Activated T-helper 1 cell treated with anti-CD3 and anti-CD28 coated beads, Interleukin-12 subunit alpha, Interleukin-12 subunit beta, Interleukin-2, Interleukin-4 antibody, amounts not matched to agents 30 ng/mL and 10 ng/mL and 1 ng/mL, durations not matched to agents 14 hours and 24 hours and 36 hours (primary cell): ENCODE data around the gene CCDC138. TPM values are rescaled to one million over a fixed set of nuclear protein-coding genes. Genes with fewer than 3 reads are reported as not detected.

Experiments used
- DNase-seq: peaks from one replicate; pipeline ENCODE4 v3.0.0; 2021; ENCODE audit warnings: low spot score
- H3K27ac Mint-ChIP-seq: one replicate; pipeline ENCODE4 v1.8.0; 2021; ENCODE audit warnings: mild to moderate bottlenecking, mixed read lengths
- H3K27me3 Mint-ChIP-seq: one replicate; pipeline ENCODE4 v1.8.0; 2022; ENCODE audit warnings: mild to moderate bottlenecking, moderate library complexity, mixed read lengths; ENCODE audit not compliant: insufficient read depth
- H3K36me3 Mint-ChIP-seq: one replicate; pipeline ENCODE4 v1.8.0; 2021; ENCODE audit warnings: low read depth, mixed read lengths
- H3K4me1 Mint-ChIP-seq: one replicate; pipeline ENCODE4 v1.8.0; 2021; ENCODE audit warnings: low read depth, mixed read lengths
- H3K4me3 Mint-ChIP-seq: one replicate; pipeline ENCODE4 v1.8.0; 2021; ENCODE audit warnings: mild to moderate bottlenecking, moderate library complexity, mixed read lengths
- H3K9me3 Mint-ChIP-seq: one replicate; pipeline ENCODE4 v1.8.0; 2021; ENCODE audit warnings: mixed read lengths
- intact Hi-C: fragments of 100-400 bp; cut with micrococcal nuclease; formaldehyde crosslinking; loops from one replicate; pipeline ENCODE4 v1.15.1; 2024
- total RNA-seq: library from RNA; stranded (reverse); gene quantifications from 2 replicates; pipeline ENCODE4 v1.2.3, GENCODE V29; 2022

Gene CCDC138
- total RNA-seq, 1 donor from 2014 or later, result 20.0 TPM

DNA sequence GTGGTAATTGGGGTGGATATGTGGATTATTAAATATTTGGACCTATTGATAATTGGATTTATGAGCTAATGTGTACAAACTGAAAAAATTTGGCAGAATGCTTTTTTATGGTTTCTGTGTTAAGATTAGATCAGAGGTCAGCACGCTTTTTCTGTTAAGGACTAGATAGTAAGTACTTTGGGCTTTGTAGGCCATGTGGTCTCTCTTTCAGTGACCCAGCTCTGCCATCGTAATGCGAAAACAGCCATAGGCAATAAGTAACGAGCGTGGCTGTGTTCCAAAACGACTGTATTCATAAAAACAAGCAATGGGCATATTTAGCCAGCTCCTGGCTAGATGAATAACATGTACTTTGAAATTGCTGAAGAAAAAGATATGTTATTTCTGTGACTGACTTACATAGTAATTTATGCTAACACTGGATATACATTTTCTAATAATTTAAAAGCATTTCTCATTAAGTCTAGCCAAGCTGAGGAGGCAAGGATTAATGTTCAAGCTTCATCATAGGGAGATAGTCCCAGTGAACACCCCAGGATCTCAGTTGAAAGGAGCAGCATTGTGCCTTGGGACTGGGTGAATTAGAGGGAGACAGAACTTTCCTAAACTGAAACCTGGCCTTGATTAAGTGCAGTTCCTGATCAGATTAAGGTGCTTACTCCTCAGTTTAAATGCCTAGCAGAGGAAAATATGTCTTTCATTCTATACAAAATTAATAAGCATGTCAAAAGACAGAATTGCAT lies 20.0 kb downstream of the CCDC138 start:
- Mint-ChIP-seq H3K36me3 (peaks cover 43% of the 10 kb centered on the region), H3K27ac (no peak overlapping the region), H3K9me3 (peaks cover 26% of the 10 kb centered on the region), H3K27me3 (no peaks in the 10 kb centered on the region), H3K4me1 (no peaks in the 10 kb centered on the region), H3K4me3 (no peak overlapping the region)
- no peak for DNase-seq
- intact Hi-C loops, result no loop called here

DNA sequence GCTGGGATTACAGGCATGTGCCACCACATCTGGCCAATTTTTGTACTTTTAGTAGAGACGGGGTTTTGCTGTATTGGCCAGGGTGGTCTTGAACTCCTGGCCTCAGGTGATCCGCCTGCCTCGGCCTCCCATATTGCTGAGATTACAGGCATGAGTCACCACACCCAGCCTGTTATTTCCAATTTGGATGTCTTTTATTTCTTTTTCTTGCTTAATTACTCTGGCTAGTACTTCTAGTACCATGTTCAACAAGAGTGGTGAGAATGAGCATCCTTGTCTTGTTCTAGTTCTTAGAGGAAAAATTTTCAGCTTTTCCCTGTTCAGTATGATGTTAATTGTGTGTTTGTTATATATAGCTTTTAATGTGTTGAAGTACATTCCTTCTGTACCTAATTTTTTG lies 23.4 kb downstream of the CCDC138 start:
- DNase-seq, result no peak
- intact Hi-C loops, result no loop called here
- Mint-ChIP-seq H3K36me3 (peaks cover 46% of the 10 kb centered on the region), H3K4me1 (no peaks in the 10 kb centered on the region), H3K27ac (no peak overlapping the region), H3K9me3 (peaks cover 26% of the 10 kb centered on the region), H3K4me3 (no peak overlapping the region), H3K27me3 (no peaks in the 10 kb centered on the region)

DNA sequence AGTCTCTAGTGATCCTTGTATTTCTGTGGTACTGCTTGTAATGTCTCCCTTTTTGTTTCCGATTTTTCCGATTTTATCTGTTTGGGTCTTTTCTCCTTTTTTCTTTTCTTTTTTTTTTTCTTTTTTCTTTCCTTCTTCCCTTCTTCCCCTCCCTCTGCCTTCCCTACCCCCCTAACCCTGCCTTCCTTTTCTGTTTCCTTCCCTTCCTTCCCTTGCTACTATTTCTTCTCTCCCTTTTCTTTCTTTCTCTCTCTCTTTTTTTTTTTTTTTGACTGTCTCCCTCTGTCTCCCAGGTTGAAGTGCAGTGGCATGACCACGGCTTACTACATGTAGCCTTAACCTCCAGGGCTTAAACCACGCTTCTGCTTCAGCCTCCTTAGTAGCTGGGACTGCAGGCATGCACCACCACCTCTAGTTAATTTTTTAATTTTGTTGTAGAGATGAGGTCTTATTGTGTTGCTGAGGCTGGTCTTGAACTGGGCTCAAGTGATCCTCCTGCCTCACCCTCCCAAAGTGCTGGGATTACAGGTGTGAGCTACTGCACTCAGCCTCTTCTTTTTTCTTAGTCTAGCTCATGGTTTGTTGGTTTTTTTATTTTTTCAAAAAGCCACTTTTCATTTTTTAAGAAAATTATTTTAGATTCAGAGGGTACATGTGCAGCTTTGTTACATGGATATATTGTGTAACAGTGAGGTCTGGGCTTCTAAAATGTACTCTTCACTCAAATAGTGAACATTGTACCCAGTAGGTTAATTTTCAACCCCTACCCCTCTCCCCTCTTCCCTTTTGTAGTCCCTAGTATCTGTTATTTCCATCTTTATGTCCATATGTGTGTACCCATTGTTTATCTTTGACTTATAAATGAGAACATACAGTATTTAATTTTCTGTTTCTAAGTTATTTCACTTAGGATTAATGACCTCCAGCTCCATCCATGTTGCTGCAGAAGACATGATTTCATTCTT lies 24.7 kb downstream of the CCDC138 start:
- intact Hi-C loops, result no loop called here
- Mint-ChIP-seq H3K27me3 (no peaks in the 10 kb centered on the region), H3K4me1 (no peaks in the 10 kb centered on the region), H3K4me3 (no peak overlapping the region), H3K9me3 (peaks cover 26% of the 10 kb centered on the region), H3K27ac (no peak overlapping the region), H3K36me3 (peaks cover 46% of the 10 kb centered on the region)
- DNase-seq, result no peak

DNA sequence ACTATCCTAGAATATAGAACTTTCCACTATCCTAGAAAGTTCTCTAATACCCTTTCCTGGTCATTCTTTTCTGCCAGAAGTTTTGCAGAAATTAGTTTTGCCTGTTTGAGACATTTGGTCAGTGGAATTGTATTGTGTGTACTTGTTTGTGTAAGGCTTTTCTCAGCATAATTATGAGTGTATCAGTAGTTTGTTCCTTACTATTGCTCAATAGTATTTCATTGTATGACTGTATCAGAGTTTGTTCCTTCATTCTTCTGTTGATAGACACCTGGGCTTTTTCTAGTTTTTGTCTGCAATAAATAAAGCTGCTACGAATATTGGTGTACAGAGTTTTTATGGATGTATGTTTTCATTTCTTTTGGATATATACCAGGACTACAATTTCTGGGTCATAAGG lies 27.2 kb downstream of the CCDC138 start:
- intact Hi-C loops, result no loop called here
- H3K36me3 Mint-ChIP-seq, result peaks cover 41% of the 10 kb centered on the region
- peaks cover 19% of the 10 kb centered on the region for H3K9me3 Mint-ChIP-seq
- no peak overlapping the region for H3K4me3 Mint-ChIP-seq
- no peaks in the 10 kb centered on the region for H3K4me1 Mint-ChIP-seq
- H3K27ac Mint-ChIP-seq, result no peak overlapping the region
- no peak for DNase-seq
- no peaks in the 10 kb centered on the region for H3K27me3 Mint-ChIP-seq

DNA sequence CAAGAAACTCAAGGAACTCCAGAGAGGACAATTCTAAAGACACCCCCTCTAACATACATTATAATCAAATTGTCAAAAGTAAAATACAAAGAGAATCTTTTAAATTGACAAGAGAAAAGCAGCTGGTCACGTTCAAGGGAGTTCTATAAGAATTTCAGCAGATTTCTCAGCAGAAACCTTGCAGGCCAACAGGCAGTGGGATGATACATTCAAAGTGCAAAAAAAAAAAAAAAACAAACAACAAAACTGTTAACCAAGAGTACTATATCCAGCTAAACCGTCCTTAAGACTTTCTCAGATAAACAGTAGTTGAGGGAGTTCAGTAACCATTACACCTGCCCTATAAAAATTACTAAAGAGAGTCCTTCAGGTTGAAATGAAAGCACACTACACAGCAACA lies 33.9 kb downstream of the CCDC138 start:
- Mint-ChIP-seq H3K4me3 (no peak overlapping the region), H3K27me3 (no peaks in the 10 kb centered on the region), H3K9me3 (peaks cover 10% of the 10 kb centered on the region), H3K36me3 (peaks cover 29% of the 10 kb centered on the region), H3K27ac (no peak overlapping the region), H3K4me1 (no peaks in the 10 kb centered on the region)
- intact Hi-C loops, result no loop called here
- no peak for DNase-seq

DNA sequence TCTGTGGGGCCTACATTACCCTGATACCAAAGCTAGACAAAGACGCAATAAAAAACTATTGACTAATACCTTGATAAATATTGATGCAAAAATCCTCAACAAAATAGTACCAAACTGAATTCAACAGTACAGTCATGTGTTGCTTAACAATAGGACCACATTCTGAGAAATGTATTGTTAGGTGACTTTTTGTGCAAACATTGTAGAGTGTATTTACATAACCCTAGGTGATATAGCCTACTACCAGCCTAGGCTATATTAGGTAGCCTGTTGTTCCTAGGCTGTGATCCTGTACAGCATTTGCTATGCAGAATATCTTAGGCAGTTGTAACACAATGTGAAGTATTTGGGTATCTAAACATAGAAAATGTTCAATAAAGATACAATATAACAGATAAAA lies 36.7 kb downstream of the CCDC138 start:
- no peak for DNase-seq
- intact Hi-C loops, result no loop called here
- Mint-ChIP-seq H3K27me3 (no peaks in the 10 kb centered on the region), H3K9me3 (peaks cover 10% of the 10 kb centered on the region), H3K27ac (no peak overlapping the region), H3K36me3 (peaks cover 26% of the 10 kb centered on the region), H3K4me1 (no peaks in the 10 kb centered on the region), H3K4me3 (no peak overlapping the region)

DNA sequence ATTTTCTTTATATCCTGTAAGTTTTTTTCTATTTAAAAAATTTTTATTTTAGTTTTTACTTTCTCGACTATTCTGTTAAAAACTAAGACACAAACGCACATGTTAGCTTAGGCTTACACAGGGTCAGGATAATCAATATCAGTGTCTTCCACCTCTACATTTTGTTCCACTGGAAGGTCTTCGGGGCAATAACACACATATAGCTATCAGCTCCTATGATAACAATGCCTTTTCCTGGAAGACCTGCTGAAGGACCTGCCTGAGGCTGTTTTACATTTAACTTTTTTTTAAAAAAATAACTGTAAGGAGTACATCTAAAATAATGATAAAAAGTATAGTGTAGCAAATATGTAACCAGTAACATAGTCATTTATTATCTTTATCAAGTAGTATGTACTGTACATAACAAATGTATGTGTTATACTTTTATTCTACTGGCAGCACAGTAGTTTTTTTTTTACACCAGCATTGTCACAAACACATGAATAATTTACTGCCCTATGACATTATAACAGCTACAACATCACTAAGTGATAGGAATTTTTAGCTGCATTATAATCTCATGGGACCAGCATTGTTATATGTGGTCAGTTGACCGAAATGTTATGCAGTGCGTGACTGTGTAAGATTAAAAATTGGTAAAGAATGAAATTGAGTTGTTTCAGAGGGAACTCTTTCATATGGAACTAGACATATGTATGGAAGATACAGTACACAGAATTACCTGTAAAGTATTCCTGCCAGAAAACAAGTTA lies 37.9 kb downstream of the CCDC138 start:
- H3K27me3 Mint-ChIP-seq, result no peaks in the 10 kb centered on the region
- peaks cover 19% of the 10 kb centered on the region for H3K36me3 Mint-ChIP-seq
- intact Hi-C loops, result no loop called here
- no peaks in the 10 kb centered on the region for H3K4me1 Mint-ChIP-seq
- no peak overlapping the region for H3K27ac Mint-ChIP-seq
- H3K9me3 Mint-ChIP-seq, result peaks cover 10% of the 10 kb centered on the region
- DNase-seq, result no peak
- H3K4me3 Mint-ChIP-seq, result no peak overlapping the region

DNA sequence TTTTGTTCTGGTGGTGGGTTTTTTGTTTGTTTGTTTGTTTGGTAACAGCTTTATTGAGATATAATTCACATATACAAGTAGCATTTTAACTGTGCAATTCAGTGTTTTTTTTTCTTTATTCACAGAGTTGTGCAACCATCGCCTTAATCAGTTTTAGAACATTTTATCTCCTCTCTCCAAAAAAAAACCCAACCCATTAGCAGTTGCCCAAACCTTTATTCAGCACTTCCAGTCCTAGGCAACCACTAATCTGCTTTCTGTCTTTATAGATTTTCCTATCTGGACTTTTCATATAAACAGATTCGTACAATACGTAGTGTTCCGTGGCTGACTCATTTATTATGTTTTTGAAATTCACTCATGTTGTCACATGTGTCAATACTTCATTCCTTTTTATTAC lies 38.7 kb downstream of the CCDC138 start:
- intact Hi-C loops, result no loop called here
- H3K36me3 Mint-ChIP-seq, result peaks cover 13% of the 10 kb centered on the region
- no peak for DNase-seq
- peaks cover 2% of the 10 kb centered on the region for H3K9me3 Mint-ChIP-seq
- no peaks in the 10 kb centered on the region for H3K27me3 Mint-ChIP-seq
- H3K4me1 Mint-ChIP-seq, result no peaks in the 10 kb centered on the region
- H3K27ac Mint-ChIP-seq, result no peak overlapping the region
- H3K4me3 Mint-ChIP-seq, result no peak overlapping the region

DNA sequence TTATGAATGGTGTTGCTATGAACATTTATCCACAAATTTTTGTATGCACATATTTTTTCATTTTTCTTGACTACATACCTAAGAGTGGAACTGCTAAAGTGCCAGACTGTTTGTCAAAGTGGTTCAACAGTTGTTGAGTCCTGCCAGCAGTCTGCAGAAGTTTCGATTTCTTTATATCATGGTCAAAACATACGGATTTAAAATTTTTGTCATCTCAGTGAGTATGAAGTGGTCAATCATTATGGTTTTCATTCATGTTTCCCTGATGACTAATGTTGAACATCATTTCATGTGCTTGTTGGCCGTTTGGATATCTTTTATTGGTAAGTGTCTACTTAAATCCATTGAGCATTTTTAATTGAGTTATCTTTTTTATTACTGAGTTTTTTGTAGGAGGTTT lies 39.2 kb downstream of the CCDC138 start:
- H3K36me3 Mint-ChIP-seq, result peaks cover 10% of the 10 kb centered on the region
- H3K27me3 Mint-ChIP-seq, result no peaks in the 10 kb centered on the region
- H3K4me3 Mint-ChIP-seq, result no peak overlapping the region
- H3K27ac Mint-ChIP-seq, result no peak overlapping the region
- no peak for DNase-seq
- H3K4me1 Mint-ChIP-seq, result no peaks in the 10 kb centered on the region
- H3K9me3 Mint-ChIP-seq, result no peaks in the 10 kb centered on the region
- intact Hi-C loops, result no loop called here

DNA sequence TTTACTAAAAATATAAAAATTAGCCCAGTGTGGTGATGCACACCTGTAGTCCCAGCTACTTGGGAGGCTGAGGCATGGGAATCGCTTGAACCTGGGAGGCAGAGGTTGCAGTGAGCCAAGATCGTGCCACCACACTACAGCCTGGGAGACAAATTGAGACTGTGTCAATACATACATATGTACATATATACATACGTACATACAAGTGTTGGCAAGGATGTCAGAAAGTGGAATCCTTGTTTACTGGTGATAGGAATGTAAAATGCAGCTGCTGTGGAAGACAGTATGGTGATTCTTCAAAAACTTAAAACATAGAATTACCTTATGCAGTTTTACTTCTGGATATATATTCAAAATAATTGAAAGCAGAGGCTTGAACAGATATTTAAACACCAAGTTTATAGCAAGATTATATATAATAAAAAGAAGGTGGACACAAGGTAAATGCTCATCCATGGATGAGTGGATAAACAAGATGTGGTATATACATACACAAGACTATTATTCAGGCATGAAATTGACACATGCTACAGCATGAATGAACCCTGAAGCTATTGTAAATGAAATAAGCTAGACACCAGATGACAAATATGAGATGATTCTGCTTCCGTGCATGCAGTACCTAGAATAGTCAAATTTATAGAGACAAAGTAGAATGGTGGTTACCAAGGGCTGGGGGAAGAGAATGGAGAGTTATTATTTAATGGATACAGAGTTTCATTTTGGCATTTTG lies 43.2 kb downstream of the CCDC138 start:
- DNase-seq, result no peak
- intact Hi-C loops, result no loop called here
- Mint-ChIP-seq H3K4me1 (peaks cover 17% of the 10 kb centered on the region), H3K36me3 (peaks cover 14% of the 10 kb centered on the region), H3K27ac (no peak overlapping the region), H3K4me3 (no peak overlapping the region), H3K9me3 (peaks cover 2% of the 10 kb centered on the region), H3K27me3 (no peaks in the 10 kb centered on the region)

DNA sequence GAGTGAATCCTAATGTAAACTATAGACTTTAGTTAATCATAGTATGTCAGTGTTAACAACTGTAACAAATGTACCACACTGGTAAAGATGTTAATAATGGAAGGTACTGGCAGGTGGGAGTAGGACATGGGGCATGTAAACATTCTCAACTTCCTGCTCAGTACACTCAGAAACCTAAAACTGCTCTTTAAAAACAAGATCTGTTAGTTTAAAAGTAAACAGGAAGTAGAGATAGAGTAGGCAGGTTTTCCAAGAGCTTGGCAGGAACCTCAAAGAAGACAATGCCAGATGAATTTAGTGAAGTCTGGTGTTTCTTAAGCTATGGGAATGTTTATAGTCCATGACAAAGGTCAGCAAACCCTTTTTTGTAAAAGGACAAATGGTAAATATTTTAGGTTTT lies 46.6 kb downstream of the CCDC138 start:
- H3K36me3 Mint-ChIP-seq, result peaks cover 19% of the 10 kb centered on the region
- H3K27ac Mint-ChIP-seq, result peak overlapping the region; percentile 70
- intact Hi-C loops, result no loop called here
- peaks cover 21% of the 10 kb centered on the region for H3K9me3 Mint-ChIP-seq
- H3K4me3 Mint-ChIP-seq, result no peak overlapping the region
- H3K4me1 Mint-ChIP-seq, result peaks cover 22% of the 10 kb centered on the region
- no peaks in the 10 kb centered on the region for H3K27me3 Mint-ChIP-seq
- no peak for DNase-seq

DNA sequence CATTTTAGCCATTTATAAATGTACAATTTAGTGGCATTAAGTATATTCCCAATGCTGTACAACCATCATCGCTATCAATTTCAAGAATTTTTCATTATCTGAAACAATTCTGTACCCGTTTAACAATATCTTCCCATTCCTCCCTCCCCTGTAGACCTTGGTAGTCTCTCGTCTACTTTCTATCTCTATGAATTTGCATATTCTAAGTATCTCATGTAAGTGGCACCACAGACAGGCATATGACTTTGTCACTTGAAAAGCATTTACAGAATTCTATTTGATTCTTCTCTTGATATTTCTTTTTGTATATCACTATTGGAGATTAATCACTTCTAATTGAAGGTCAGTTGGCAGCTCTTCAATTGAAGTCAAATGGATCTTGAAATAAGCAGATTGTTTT lies 48.0 kb downstream of the CCDC138 start:
- Mint-ChIP-seq H3K4me3 (no peak overlapping the region), H3K9me3 (peaks cover 26% of the 10 kb centered on the region), H3K27me3 (no peaks in the 10 kb centered on the region), H3K36me3 (peaks cover 21% of the 10 kb centered on the region), H3K4me1 (peaks cover 22% of the 10 kb centered on the region), H3K27ac (peak overlapping the region; percentile 31)
- no peak for DNase-seq
- intact Hi-C loops, result loop anchor here (1.0 kb wide), 1 partner anchor 64 kb away; no protein-coding TSS in a partner anchor
